HCT116 (cell line): Measurements from ENCODE around the gene PHOX2A. TPM values are rescaled to one million over a fixed set of nuclear protein-coding genes. Genes with fewer than 3 reads are reported as not detected.

Experiments
- ATAC-seq: fragments of 200-7000 bp; cut with Tn5 transposase; 2 replicates; pipeline ENCODE4 v1.9.1; 2020; ENCODE audit warnings: mild to moderate bottlenecking, moderate library complexity
- BruUV-seq: library from RNA; stranded (reverse); fragments of 400-500 nt; replicated peaks from 2 replicates; lab custom pipeline; 2021; lab: Mats Ljungman, UMichigan
- CTCF ChIA-PET: fragments of 300-600 bp; sonication (Branson Sonifier 250); formaldehyde crosslinking; loops from one replicate; lab custom pipeline; 2021; ENCODE audit warnings: antibody characterized with exemption; lab: Charles Lee
- POLR2A ChIA-PET: fragments of 300-600, 350-600 bp; sonication (Branson Sonifier 250); formaldehyde crosslinking; loops from one replicate; lab custom pipeline; 2021; ENCODE audit warnings: antibody characterized with exemption; lab: Charles Lee
- RAD21 ChIA-PET, 2 experiments: fragments of 300-600 bp; sonication (Branson Sonifier 250); formaldehyde crosslinking; loops; one replicate each; lab custom pipeline; 2023; ENCODE audit warnings: low total read pairs in 2 of 2; ENCODE audit not compliant: uncharacterized antibody in 2 of 2, unreplicated experiment in 2 of 2, low non-redundant PET in 1 of 2; lab: Charles Lee
- DNase-seq: peaks from one replicate; pipeline ENCODE4 v3.0.0-alpha.2; 2010; ENCODE audit warnings: low read depth, low spot score
- H2AFZ ChIP-seq: fragments of 200-600 bp; shearing (Covaris generic), sonication (generic); 2 replicates; pipeline ENCODE4 v1.6.1; 2017; ENCODE audit warnings: low read depth, mixed run types, mixed read lengths, antibody characterized with exemption, low read length; ENCODE audit not compliant: poor library complexity, severe bottlenecking
- H3K27ac ChIP-seq: 2 replicates; pipeline ENCODE4 v1.5.1; 2012; ENCODE audit warnings: low read depth, low read length
- H3K27me3 ChIP-seq: fragments of 200-600 bp; sonication (generic); 2 replicates; pipeline ENCODE4 v1.6.1; 2016; ENCODE audit warnings: mixed run types, low read length, mixed read lengths; ENCODE audit not compliant: insufficient read depth
- H3K36me3 ChIP-seq, 2 experiments: fragments of 200-500 bp in 1 of 2; fragments of 200-600 bp in 1 of 2; sonication (Bioruptor generic) in 1 of 2; sonication (generic) in 1 of 2; 2 replicates each; pipeline versions ENCODE4 v1.5.1 to v1.6.1; 2014 to 2016; ENCODE audit warnings: low read length in 2 of 2, inconsistent platforms in 1 of 2, mixed read lengths in 1 of 2, mixed run types in 1 of 2; ENCODE audit not compliant: insufficient read depth in 2 of 2, control insufficient read depth in 1 of 2
- H3K4me1 ChIP-seq, 2 experiments: fragments of 200-600 bp in 1 of 2; sonication (generic) in 1 of 2; 2 replicates each; pipeline versions ENCODE4 v1.5.1 to v1.6.1; 2012 to 2017; ENCODE audit warnings: low read length in 2 of 2, inconsistent platforms in 1 of 2, mild to moderate bottlenecking in 1 of 2, mixed read lengths in 1 of 2, mixed run types in 1 of 2, moderate library complexity in 1 of 2; ENCODE audit not compliant: insufficient read depth in 2 of 2, control insufficient read depth in 1 of 2
- H3K4me2 ChIP-seq: fragments of 200-600 bp; sonication (generic); 2 replicates; pipeline ENCODE4 v1.6.1; 2017; ENCODE audit warnings: mixed run types, low read length, mixed read lengths
- H3K4me3 ChIP-seq, 2 experiments: fragments of 200-600 bp in 1 of 2; sonication (generic) in 1 of 2; replicated peaks in 1 of 2; 2 replicates each; pipeline ENCODE4 v1.5.1; 2011 to 2016; ENCODE audit warnings: low read length in 2 of 2, control low read depth in 1 of 2, low read depth in 1 of 2, mild to moderate bottlenecking in 1 of 2, mixed read lengths in 1 of 2, mixed run types in 1 of 2
- H3K79me2 ChIP-seq: fragments of 200-600 bp; sonication (generic); 2 replicates; pipeline ENCODE4 v1.6.1; 2017; ENCODE audit warnings: mild to moderate bottlenecking, mixed run types, low read length, moderate library complexity, mixed read lengths; ENCODE audit not compliant: insufficient read depth
- H3K9ac ChIP-seq: fragments of 200-600 bp; sonication (generic); 2 replicates; pipeline ENCODE4 v1.6.1; 2016; ENCODE audit warnings: low read length, mixed read lengths
- H3K9me2 ChIP-seq: fragments of 200-600 bp; sonication (generic), shearing (Covaris generic); 2 replicates; pipeline ENCODE4 v1.6.1; 2017; ENCODE audit warnings: mixed run types, mild to moderate bottlenecking, moderate library complexity; ENCODE audit not compliant: insufficient read depth
- H3K9me3 ChIP-seq, 2 experiments: fragments of 200-500 bp in 1 of 2; fragments of 200-600 bp in 1 of 2; sonication (Bioruptor generic) in 1 of 2; sonication (generic) in 1 of 2; 2 replicates each; pipeline ENCODE4 v1.6.1; 2014 to 2017; ENCODE audit warnings: low read length in 2 of 2, mixed read lengths in 2 of 2, inconsistent platforms in 1 of 2, low read depth in 1 of 2, mild to moderate bottlenecking in 1 of 2, mixed run types in 1 of 2, moderate library complexity in 1 of 2; ENCODE audit not compliant: control insufficient read depth in 1 of 2, insufficient read depth in 1 of 2
- H4K20me1 ChIP-seq: fragments of 200-600 bp; sonication (generic), shearing (Covaris generic); 2 replicates; pipeline ENCODE4 v1.6.1; 2017; ENCODE audit warnings: mixed run types, mild to moderate bottlenecking, moderate library complexity; ENCODE audit not compliant: insufficient read depth
- ATF3 ChIP-seq: IDR thresholded peaks from 2 replicates; pipeline ENCODE4 v1.6.1; 2012
- CBX3 ChIP-seq: IDR thresholded peaks from 2 replicates; pipeline ENCODE4 v1.6.1; 2012; ENCODE audit warnings: low read depth
- CEBPB ChIP-seq: IDR thresholded peaks from 2 replicates; pipeline ENCODE4 v1.6.1; 2012; ENCODE audit warnings: low read depth
- EGR1 ChIP-seq: IDR thresholded peaks from 2 replicates; pipeline ENCODE4 v1.6.1; 2012; ENCODE audit warnings: low read depth
- EZH2 ChIP-seq: fragments of 200-600 bp; sonication (generic); IDR thresholded peaks from 2 replicates; pipeline ENCODE4 v1.6.1; 2017; ENCODE audit warnings: antibody characterized with exemption, mixed run types
- EZH2phosphoT487 ChIP-seq: fragments of 200-600 bp; IDR thresholded peaks from 2 replicates; pipeline ENCODE4 v1.6.1; 2018; ENCODE audit warnings: antibody characterized with exemption, borderline replicate concordance
- FOSL1 ChIP-seq: IDR thresholded peaks from 2 replicates; pipeline ENCODE4 v1.6.1; 2012; ENCODE audit warnings: low read depth
- JUND ChIP-seq: IDR thresholded peaks from 2 replicates; pipeline ENCODE4 v1.6.1; 2012
- MAX ChIP-seq: IDR thresholded peaks from 2 replicates; pipeline ENCODE4 v1.6.1; 2012
- REST ChIP-seq: IDR thresholded peaks from 2 replicates; pipeline ENCODE4 v1.6.1; 2012; ENCODE audit warnings: low read depth
- SP1 ChIP-seq: IDR thresholded peaks from 2 replicates; pipeline ENCODE4 v1.6.1; 2012; ENCODE audit warnings: low read depth
- SRF ChIP-seq: IDR thresholded peaks from 2 replicates; pipeline ENCODE4 v1.6.1; 2012; ENCODE audit warnings: low read depth
- TCF7L2 ChIP-seq: IDR thresholded peaks from 2 replicates; pipeline ENCODE4 v1.7.0; 2011; ENCODE audit warnings: borderline replicate concordance, inconsistent platforms; ENCODE audit not compliant: insufficient read depth, insufficient read length; ENCODE audit errors: extremely low read depth
- YY1 ChIP-seq: IDR thresholded peaks from 2 replicates; pipeline ENCODE4 v1.6.1; 2011; ENCODE audit warnings: low read length, low read depth, moderate library complexity, mild to moderate bottlenecking; ENCODE audit not compliant: insufficient replicate concordance; ENCODE audit errors: extremely low read depth
- ZBTB33 ChIP-seq: IDR thresholded peaks from 2 replicates; pipeline ENCODE4 v1.6.1; 2011; ENCODE audit warnings: mild to moderate bottlenecking, low read length, moderate library complexity; ENCODE audit not compliant: insufficient replicate concordance; ENCODE audit errors: extremely low read depth
- ZFX ChIP-seq: fragments of 450-650 bp; IDR thresholded peaks from 2 replicates; pipeline ENCODE4 v1.6.1; 2017
- ZNF274 ChIP-seq: fragments of 200-500 bp; sonication (Bioruptor generic); IDR thresholded peaks from 2 replicates; pipeline ENCODE4 v1.6.1; 2014; ENCODE audit warnings: mild to moderate bottlenecking, low read depth, low read length, inconsistent platforms
- intact Hi-C: fragments of 100-400 bp; cut with micrococcal nuclease; formaldehyde crosslinking; loops from 2 replicates; pipeline ENCODE4 v1.10.0; 2022
- total RNA-seq: library from RNA; stranded (reverse); gene quantifications from one replicate; pipeline ENCODE4 v1.2.1, GENCODE V29; 2021; ENCODE audit not compliant: unreplicated experiment

PHOX2A gene
- total RNA-seq, 1 experiment from 2014 or later, result not detected

- no peak overlapping the region for H3K4me2 ChIP-seq
- H3K4me1 ChIP-seq, result no peaks in the 10 kb centered on the region
- no peak overlapping the region for H3K27ac ChIP-seq
- CTCF ChIA-PET, result no interaction called here
- intact Hi-C loops, result no loop called here
- H3K9ac ChIP-seq, result no peak overlapping the region
- ATAC-seq, result no peak
- RAD21 ChIA-PET, result no interaction called here
- no peak overlapping the region for H3K4me3 ChIP-seq
- POLR2A ChIA-PET, result no interaction called here
- H2AFZ ChIP-seq, result no peak overlapping the region
- no peaks in the 10 kb centered on the region for H3K79me2 ChIP-seq
- H4K20me1 ChIP-seq, result no peaks in the 10 kb centered on the region
- TF ChIP-seq TCF7L2 (no peak), JUND (no peak), EGR1 (no peak), CEBPB (no peak), CBX3 (no peak), SRF (no peak), ZFX (no peak), EZH2 (no peak), ATF3 (no peak), EZH2phosphoT487 (no peak), MAX (no peak)
- H3K9me3 ChIP-seq, result no peaks in the 10 kb centered on the region
- no peaks in the 10 kb centered on the region for H3K9me2 ChIP-seq
- H3K27me3 ChIP-seq, result no peaks in the 10 kb centered on the region
- BruUV-seq, result no TSS peak
- no peak for DNase-seq
- no peaks in the 10 kb centered on the region for H3K36me3 ChIP-seq
Measured at GRCh38 chr11:72209101-72209500, 34.9 kb downstream of the PHOX2A start.

- intact Hi-C loops, result no loop called here
- Histone ChIP-seq H3K9ac (no peak overlapping the region), H3K27ac (no peak overlapping the region), H3K4me1 (no peaks in the 10 kb centered on the region), H4K20me1 (no peaks in the 10 kb centered on the region), H3K4me3 (no peak overlapping the region), H3K27me3 (no peaks in the 10 kb centered on the region), H3K9me3 (no peaks in the 10 kb centered on the region), H3K9me2 (no peaks in the 10 kb centered on the region), H3K36me3 (no peaks in the 10 kb centered on the region), H2AFZ (no peak overlapping the region), H3K4me2 (no peak overlapping the region), H3K79me2 (no peaks in the 10 kb centered on the region)
- DNase-seq (no peak), ATAC-seq (no peak)
- RAD21 ChIA-PET, result no interaction called here
- POLR2A ChIA-PET, result no interaction called here
- no TSS peak for BruUV-seq
- CTCF ChIA-PET, result no interaction called here
- TF ChIP-seq FOSL1 (no peak), ZNF274 (no peak), EZH2 (no peak), YY1 (no peak), SP1 (no peak), EZH2phosphoT487 (no peak), TCF7L2 (no peak), CBX3 (no peak), REST (no peak), ZFX (no peak), ZBTB33 (no peak)
Measured at GRCh38 chr11:72208281-72208680, 35.7 kb downstream of the PHOX2A start.
